Natural killer cell (primary cell): ENCODE results near the gene ZNF503. TPM values are rescaled to one million over a fixed set of nuclear protein-coding genes. Genes with fewer than 3 reads are reported as not detected.
"Not testable (repeated sequence)": the region's sequence is repeated elsewhere in the genome, so short reads cannot be mapped to it uniquely, and the experiment has no call there.

Experiments used
- ATAC-seq, 3 donors: fragments of 150-1000 bp in 2 of 3; fragments of 200-7000 bp in 1 of 3; cut with Tn5 transposase; 1 replicate in 1 of 3; 2 replicates in 2 of 3; pipeline ENCODE4 v1.10.0; 2021; ENCODE audit warnings: mild to moderate bottlenecking in 2 of 3, moderate library complexity in 2 of 3
- DNase-seq, 2 donors: peaks; one replicate each; pipeline versions ENCODE4 v3.0.0 to v3.0.0-alpha.2; 2013 to 2021; ENCODE audit warnings: mixed read lengths in 1 of 2
- H3K27ac ChIP-seq: one replicate; pipeline ENCODE4 v1.5.1; 2013; ENCODE audit warnings: mild to moderate bottlenecking, low read length
- H3K27me3 ChIP-seq: one replicate; pipeline ENCODE4 v1.6.1; 2013; ENCODE audit warnings: low read length; ENCODE audit not compliant: control insufficient read depth, insufficient read depth
- H3K36me3 ChIP-seq: one replicate; pipeline ENCODE4 v1.6.1; 2013; ENCODE audit warnings: low read length; ENCODE audit not compliant: control insufficient read depth, insufficient read depth
- H3K4me1 ChIP-seq: one replicate; pipeline ENCODE4 v1.6.1; 2013; ENCODE audit warnings: low read length; ENCODE audit not compliant: control insufficient read depth, insufficient read depth
- H3K4me3 ChIP-seq: one replicate; pipeline ENCODE4 v1.5.1; 2013; ENCODE audit warnings: low read length
- H3K9me3 ChIP-seq: one replicate; pipeline ENCODE4 v1.6.1; 2013; ENCODE audit warnings: low read length; ENCODE audit not compliant: control insufficient read depth, insufficient read depth
- H3K27ac Mint-ChIP-seq, 2 donors: one replicate each; pipeline ENCODE4 v1.8.0; 2022; ENCODE audit warnings: mild to moderate bottlenecking in 2 of 2, mixed read lengths in 2 of 2, moderate library complexity in 1 of 2
- H3K27me3 Mint-ChIP-seq, 2 donors: one replicate each; pipeline ENCODE4 v1.8.0; 2022; ENCODE audit warnings: low read depth in 2 of 2, mixed read lengths in 2 of 2
- H3K36me3 Mint-ChIP-seq: one replicate; pipeline ENCODE4 v1.8.0; 2022; ENCODE audit warnings: mixed read lengths
- H3K4me1 Mint-ChIP-seq, 2 donors: one replicate each; pipeline ENCODE4 v1.8.0; 2022; ENCODE audit warnings: mixed read lengths in 2 of 2
- H3K4me3 Mint-ChIP-seq: one replicate; pipeline ENCODE4 v1.8.0; 2022; ENCODE audit warnings: mild to moderate bottlenecking, moderate library complexity, mixed read lengths
- H3K9me3 Mint-ChIP-seq, 2 donors: one replicate each; pipeline ENCODE4 v1.8.0; 2022; ENCODE audit warnings: mixed read lengths in 2 of 2
- CTCF ChIP-seq: fragments of 200-600 bp; IDR thresholded peaks from one replicate; pipeline ENCODE4 v1.8.0; 2022; ENCODE audit warnings: antibody characterized with exemption
- WGBS: methylation state at CpG from one replicate; pipeline ENCODE4 v1.1.7; 2013; ENCODE audit warnings: missing lambda C conversion rate; ENCODE audit not compliant: insufficient coverage; 5-methylcytosine and 5-hydroxymethylcytosine counted together
- intact Hi-C: fragments of 100-400 bp; cut with micrococcal nuclease; formaldehyde crosslinking; loops from one replicate; pipeline ENCODE4 v1.14.2; 2022
- total RNA-seq, 4 donors: library from RNA; stranded (reverse); fragments of 120-200 nt in 1 of 4; gene quantifications; one replicate each; pipeline versions ENCODE4 v1.2.3 to v1.2.4, GENCODE V29; 2013 to 2022

The ZNF503 gene
- total RNA-seq, 3 donors from 2014 or later (not counting 1 experiment from before 2014, with no cell fraction given), result 0.27 to 1.2 (median 0.73) TPM

- intact Hi-C loops, result no loop called here
- Histone ChIP-seq H3K27me3 (peaks cover 3% of the 10 kb centered on the region), H3K27ac (no peak overlapping the region), H3K4me1 (no peaks in the 10 kb centered on the region), H3K36me3 (no peaks in the 10 kb centered on the region), H3K9me3 (no peaks in the 10 kb centered on the region), H3K4me3 (no peak overlapping the region)
- H3K4me1 Mint-ChIP-seq, result no peaks in the 10 kb centered on the region
- TF ChIP-seq CTCF, result no peak
- no peak for DNase-seq
- no peaks in the 10 kb centered on the region for H3K36me3 Mint-ChIP-seq
- H3K4me3 Mint-ChIP-seq, result no peak overlapping the region
- WGBS, result 90% methylated on average over 2 of the region's 2 CpGs
- H3K27ac Mint-ChIP-seq, result no peak overlapping the region
- no peaks in the 10 kb centered on the region for H3K9me3 Mint-ChIP-seq
- no peak for ATAC-seq
- peaks cover 7 to 25% of the 10 kb centered on the region in 2 donors for H3K27me3 Mint-ChIP-seq
Measured at GRCh38 chr10:75367901-75368300, 33.7 kb downstream of the ZNF503 start.

GRCh38 chr10:75367021-75367487 lies 34.5 kb downstream of the ZNF503 start:
- WGBS, result 45% methylated on average over 8 of the region's 8 CpGs
- Mint-ChIP-seq H3K4me1 (no peaks in the 10 kb centered on the region), H3K27me3 (peaks cover 7 to 25% of the 10 kb centered on the region in 2 donors), H3K36me3 (no peaks in the 10 kb centered on the region), H3K4me3 (no peak overlapping the region), H3K9me3 (no peaks in the 10 kb centered on the region), H3K27ac (no peak overlapping the region)
- DNase-seq (no peak), ATAC-seq (no peak)
- no peak overlapping the region for H3K27ac ChIP-seq
- H3K4me1 ChIP-seq, result no peaks in the 10 kb centered on the region
- intact Hi-C loops, result no loop called here
- peaks cover 3% of the 10 kb centered on the region for H3K27me3 ChIP-seq
- H3K36me3 ChIP-seq, result no peaks in the 10 kb centered on the region
- no peak overlapping the region for H3K4me3 ChIP-seq
- H3K9me3 ChIP-seq, result no peaks in the 10 kb centered on the region
- TF ChIP-seq CTCF, result no peak

- no peak for DNase-seq
- Histone ChIP-seq H3K4me1 (no peaks in the 10 kb centered on the region), H3K27me3 (peaks cover 3% of the 10 kb centered on the region), H3K27ac (no peak overlapping the region), H3K9me3 (no peaks in the 10 kb centered on the region), H3K4me3 (no peak overlapping the region), H3K36me3 (no peaks in the 10 kb centered on the region)
- WGBS, result 87% methylated on average over 4 of the region's 4 CpGs
- Mint-ChIP-seq H3K4me1 (no peaks in the 10 kb centered on the region), H3K4me3 (no peak overlapping the region), H3K27ac (no peak overlapping the region), H3K36me3 (no peaks in the 10 kb centered on the region), H3K27me3 (peaks cover 2 to 20% of the 10 kb centered on the region in 2 donors), H3K9me3 (no peaks in the 10 kb centered on the region)
- TF ChIP-seq CTCF, result no peak
- intact Hi-C loops, result no loop called here
- ATAC-seq, result no peak
Measured at GRCh38 chr10:75363431-75363830, 38.1 kb downstream of the ZNF503 start.

GRCh38 chr10:75359876-75360275 lies 41.7 kb downstream of the ZNF503 start:
- H3K4me3 Mint-ChIP-seq, H3K9me3 ChIP-seq, H3K9me3 Mint-ChIP-seq, intact Hi-C loops, H3K27ac Mint-ChIP-seq, DNase-seq, H3K36me3 Mint-ChIP-seq, H3K27ac ChIP-seq, H3K4me1 ChIP-seq, H3K36me3 ChIP-seq, H3K4me1 Mint-ChIP-seq, H3K4me3 ChIP-seq, H3K27me3 ChIP-seq, ATAC-seq: not testable (repeated sequence)
- 81% methylated on average over 4 of the region's 8 CpGs for WGBS
- peaks cover 9 to 10% of the 10 kb centered on the region in 2 donors for H3K27me3 Mint-ChIP-seq
